PFSK-1 (cell line): ENCODE measurements around the gene COQ9.

Experiments used
- POLR2AphosphoS5 ChIP-seq: IDR thresholded peaks from 2 replicates; pipeline ENCODE4 v1.6.1; 2012; ENCODE audit warnings: low read depth, mild to moderate bottlenecking, control low read depth, low read length, moderate library complexity
- SIN3A ChIP-seq: IDR thresholded peaks from 2 replicates; pipeline ENCODE4 v1.6.1; 2012; ENCODE audit warnings: mild to moderate bottlenecking, low read length, moderate library complexity, borderline replicate concordance; ENCODE audit not compliant: insufficient read depth

- TF ChIP-seq SIN3A (no peak), POLR2AphosphoS5 (no peak)
These were observed 2.6 kb upstream of the COQ9 start for GRCh38 chr16:57444711-57445110.
